Keratinocyte (primary cell): ENCODE measurements around the gene C8B.

ENCODE experiments used
- CTCF ChIP-seq, 3 experiments: IDR thresholded peaks in 1 of 3; conservative IDR thresholded peaks in 1 of 3; optimal IDR thresholded peaks in 1 of 3; 2 replicates in 2 of 3; 3 replicates in 1 of 3; pipeline versions ENCODE3 to v1.5.1; 2011; ENCODE audit warnings: low read length in 3 of 3, mild to moderate bottlenecking in 3 of 3, moderate library complexity in 2 of 3, control low read depth in 1 of 3, inconsistent platforms in 1 of 3; ENCODE audit not compliant: insufficient read depth in 2 of 3; ENCODE audit errors: extremely low read depth in 1 of 3
- EZH2 ChIP-seq: IDR thresholded peaks from one replicate; pipeline ENCODE4 v1.6.1; 2012; ENCODE audit warnings: inconsistent platforms, mild to moderate bottlenecking, low read length, moderate library complexity

GRCh38 chr1:56931211-56931610 lies 34.6 kb downstream of the C8B start:
- TF ChIP-seq CTCF (optimal IDR thresholded peaks at IDR 0.05 in 1 of 3, IDR thresholded peaks at IDR 0.05 in 1 of 3, conservative IDR thresholded peaks at IDR 0.05 in 1 of 3; ENCODE audit: extremely low read depth in 1 of 3, insufficient read depth in 2 of 3, low read length in 3 of 3) (no peak), EZH2 (no peak)
